LNCAP (cell line): ENCODE results near the gene CEP63.
A peak's percentile ranks its signal among the peaks of the same experiment; 100 is the strongest.

Experiments used
- CTCF ChIP-seq: fragments of 450-650 bp; IDR thresholded peaks from 2 replicates; pipeline ENCODE4 v1.5.1; 2017; ENCODE audit warnings: mild to moderate bottlenecking

Gene CEP63

GRCh38 chr3:134468519-134468918 is 17.3 kb upstream of the CEP63 start:
- TF ChIP-seq CTCF, result no peak

DNA sequence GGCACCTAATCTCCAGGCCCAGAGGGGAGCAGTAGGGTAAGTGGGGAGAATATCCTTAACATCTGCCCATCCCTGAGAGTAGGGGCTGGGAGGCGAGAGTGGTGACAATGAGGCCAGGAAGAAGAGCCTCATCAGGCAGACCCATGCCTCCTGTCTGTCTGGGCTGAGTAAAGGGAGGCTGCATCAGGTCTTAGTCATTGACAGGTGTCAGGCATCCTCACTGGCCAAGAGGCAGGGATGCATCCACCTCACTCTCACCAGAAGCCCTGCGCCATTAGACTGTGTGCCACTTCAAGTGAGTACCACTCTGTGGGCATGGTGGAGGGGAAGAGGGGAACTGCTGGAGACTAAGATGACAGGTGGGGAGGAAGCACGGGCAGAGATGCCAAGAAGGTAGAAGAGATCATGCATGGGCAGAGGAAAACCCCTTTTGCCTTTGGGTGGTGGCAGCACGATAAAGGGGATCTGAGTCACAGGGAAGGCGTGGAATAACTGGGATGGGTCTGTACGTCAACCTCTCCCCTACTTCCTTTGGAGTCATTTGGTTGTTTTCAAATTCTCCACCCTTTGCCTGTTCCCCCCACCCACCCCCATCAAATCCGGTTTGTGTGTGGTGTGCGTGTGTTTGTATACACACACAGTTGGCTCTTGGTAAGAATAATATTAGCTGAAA is 14.2 kb upstream of the CEP63 start:
- TF ChIP-seq CTCF, result no peak

DNA sequence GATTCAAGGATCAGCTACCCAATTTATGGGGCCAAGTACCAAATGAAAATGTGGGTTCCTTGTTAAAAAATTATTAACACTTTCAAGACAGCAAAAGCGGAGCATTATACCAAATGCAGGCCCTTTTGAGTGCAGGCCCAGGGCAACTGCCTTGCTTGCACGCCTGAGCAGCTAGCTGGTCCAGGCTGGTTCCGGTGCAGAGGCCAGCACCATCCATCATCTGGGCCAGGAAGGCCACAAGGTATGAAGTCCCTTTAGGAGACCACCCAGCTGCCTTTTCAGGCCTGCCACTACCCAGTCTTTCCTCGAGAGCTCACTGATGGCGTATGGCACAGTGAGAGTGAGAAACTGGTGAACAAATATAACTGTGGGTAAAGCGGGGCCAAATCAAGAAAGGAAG is 13.0 kb upstream of the CEP63 start:
- TF ChIP-seq CTCF, result no peak

DNA sequence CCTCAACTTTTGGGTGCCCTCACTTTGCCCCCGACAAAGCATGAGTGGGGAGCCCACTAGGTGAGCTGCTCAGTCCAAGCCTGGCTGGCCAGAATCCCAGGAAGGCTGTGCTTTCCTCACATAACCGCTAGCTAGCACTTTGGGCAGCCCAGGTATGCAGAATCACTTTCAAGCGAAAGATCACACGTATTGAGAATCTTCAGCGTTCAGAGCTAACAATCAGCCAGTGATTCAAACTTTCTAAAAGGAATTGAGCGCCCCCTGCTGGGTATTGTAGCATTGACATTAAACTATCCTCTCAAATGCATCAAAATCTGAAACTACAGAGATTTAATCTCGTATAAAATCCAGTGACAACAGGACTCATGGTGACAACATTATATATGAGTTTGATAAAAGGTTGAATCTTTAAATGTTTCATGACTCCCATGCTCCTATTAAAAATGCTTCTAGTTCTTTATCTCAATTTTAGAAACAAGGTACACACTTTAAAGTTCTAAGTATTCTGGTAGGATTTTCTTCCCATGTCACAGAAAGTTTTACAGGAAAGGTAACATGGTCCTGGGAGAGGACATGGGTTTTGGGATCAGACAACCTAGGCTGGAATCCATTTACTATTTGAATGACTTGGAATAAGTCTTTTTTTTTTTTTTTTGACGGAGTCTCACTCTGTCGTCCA is 11.8 kb upstream of the CEP63 start:
- TF ChIP-seq CTCF, result peak; percentile 71

- TF ChIP-seq CTCF, result no peak
These were observed 10.9 kb upstream of the CEP63 start for GRCh38 chr3:134474956-134475355.

GRCh38 chr3:134476306-134476705 is 9.6 kb upstream of the CEP63 start:
- TF ChIP-seq CTCF, result no peak

GRCh38 chr3:134477002-134477401 is 8.9 kb upstream of the CEP63 start:
- TF ChIP-seq CTCF, result no peak
